DND-41 (cell line): ENCODE measurements around the gene GPC6.

ENCODE experiments used
- CTCF ChIP-seq: IDR thresholded peaks from 2 replicates; pipeline ENCODE4 v1.5.1; 2012; ENCODE audit warnings: borderline replicate concordance, low read length, moderate library complexity, mild to moderate bottlenecking; ENCODE audit not compliant: poor library complexity, severe bottlenecking; ENCODE audit errors: extremely low read depth
- EZH2 ChIP-seq: IDR thresholded peaks from 3 replicates; pipeline ENCODE4 v1.6.1; 2012; ENCODE audit warnings: borderline replicate concordance, low read depth, mild to moderate bottlenecking, moderate library complexity, low read length, inconsistent platforms; ENCODE audit not compliant: severe bottlenecking

GRCh38 chr13:94400874-94401273 is 1174.3 kb downstream of the GPC6 start:
- TF ChIP-seq CTCF (no peak), EZH2 (no peak)
